HG03432 (cell line): ENCODE results near the gene ALS2CL.

Source experiments
- ATAC-seq: cut with Tn5 transposase; IDR thresholded peaks from one replicate; pipeline ENCODE4 v1.9.1; 2021; ENCODE audit warnings: mild to moderate bottlenecking, moderate library complexity; ENCODE audit not compliant: unreplicated experiment

The ALS2CL gene

DNA sequence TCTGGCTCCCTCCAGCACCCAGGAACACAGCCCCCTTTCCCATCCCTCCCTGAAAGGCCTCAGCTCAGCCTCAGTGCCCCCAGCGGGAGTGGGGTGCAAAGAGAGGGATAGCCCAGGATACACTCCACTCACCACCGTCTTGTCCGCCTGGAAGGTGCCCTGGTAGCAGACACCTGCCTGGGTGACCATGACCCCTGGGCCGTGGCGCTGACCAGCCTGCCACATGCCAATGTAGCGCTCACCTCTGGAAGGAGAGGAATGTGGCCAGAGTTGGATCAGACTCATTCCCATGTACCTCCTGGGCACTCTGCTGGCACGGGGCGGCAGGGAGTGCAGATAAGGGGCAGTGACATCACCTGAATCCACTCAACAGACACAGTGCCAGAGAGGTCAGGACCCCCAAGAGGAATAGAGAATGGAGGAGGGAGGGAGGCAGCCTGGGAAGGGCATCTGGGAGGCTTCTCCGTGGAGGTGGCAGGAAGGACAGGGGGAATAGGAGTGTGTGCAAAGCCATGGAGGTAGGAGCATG is 13.1 kb downstream of the ALS2CL start:
- ATAC-seq = no peak

DNA sequence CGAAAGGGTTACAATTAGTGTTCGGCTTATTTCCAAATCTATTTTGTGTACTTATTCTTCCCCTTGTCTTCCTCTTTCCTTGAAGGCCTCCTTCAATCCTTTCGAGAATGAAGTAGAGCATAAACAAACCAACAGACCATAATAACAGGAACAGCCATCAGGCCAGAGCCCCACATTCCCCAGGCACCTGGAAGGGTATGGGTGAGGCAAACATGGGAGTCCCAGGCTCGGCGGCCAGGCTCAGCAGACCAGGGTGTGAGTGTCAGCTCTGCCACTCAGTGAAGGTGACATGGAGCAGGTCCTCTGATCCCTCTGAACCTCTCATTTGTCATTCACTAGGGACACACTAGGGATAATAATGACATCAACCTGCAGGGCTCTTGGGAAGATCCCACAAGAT is 13.8 kb downstream of the ALS2CL start:
- ATAC-seq = no peak

DNA sequence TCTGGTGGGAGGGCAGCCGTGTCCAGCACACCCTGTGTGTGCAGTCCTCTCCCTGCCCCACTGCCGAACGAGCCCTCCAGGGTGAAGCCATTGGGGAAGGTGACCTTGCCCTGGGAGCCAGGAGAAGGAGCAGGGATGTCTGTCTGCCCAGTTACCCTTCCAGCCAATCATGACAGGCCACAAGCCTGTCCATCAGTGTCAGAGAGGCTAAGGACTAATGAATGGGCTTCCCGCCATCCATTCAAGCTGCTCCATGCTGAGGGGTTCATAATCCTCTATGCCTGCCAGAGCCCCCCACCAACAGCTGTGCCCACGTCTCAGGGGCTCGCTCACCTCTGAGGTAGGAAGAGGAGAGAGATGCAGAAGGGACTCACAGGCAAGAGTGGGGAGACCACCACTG is 15.2 kb downstream of the ALS2CL start:
- no peak for ATAC-seq

DNA sequence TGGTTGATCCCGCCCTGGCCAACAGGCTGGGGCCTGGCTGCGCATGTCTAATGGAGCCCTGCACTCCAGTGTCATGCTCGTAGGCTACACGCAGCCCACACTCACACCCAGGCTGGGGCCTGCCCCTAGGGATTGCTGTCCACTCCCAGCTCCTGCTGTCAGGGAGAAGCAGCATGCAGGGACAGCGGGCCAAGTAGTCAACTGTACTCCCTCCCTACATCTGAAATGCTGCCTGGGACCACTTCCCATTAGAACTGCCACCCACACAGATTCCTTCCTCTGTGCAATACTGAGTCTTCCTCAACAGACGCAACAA is 16.1 kb downstream of the ALS2CL start:
- ATAC-seq = no peak

DNA sequence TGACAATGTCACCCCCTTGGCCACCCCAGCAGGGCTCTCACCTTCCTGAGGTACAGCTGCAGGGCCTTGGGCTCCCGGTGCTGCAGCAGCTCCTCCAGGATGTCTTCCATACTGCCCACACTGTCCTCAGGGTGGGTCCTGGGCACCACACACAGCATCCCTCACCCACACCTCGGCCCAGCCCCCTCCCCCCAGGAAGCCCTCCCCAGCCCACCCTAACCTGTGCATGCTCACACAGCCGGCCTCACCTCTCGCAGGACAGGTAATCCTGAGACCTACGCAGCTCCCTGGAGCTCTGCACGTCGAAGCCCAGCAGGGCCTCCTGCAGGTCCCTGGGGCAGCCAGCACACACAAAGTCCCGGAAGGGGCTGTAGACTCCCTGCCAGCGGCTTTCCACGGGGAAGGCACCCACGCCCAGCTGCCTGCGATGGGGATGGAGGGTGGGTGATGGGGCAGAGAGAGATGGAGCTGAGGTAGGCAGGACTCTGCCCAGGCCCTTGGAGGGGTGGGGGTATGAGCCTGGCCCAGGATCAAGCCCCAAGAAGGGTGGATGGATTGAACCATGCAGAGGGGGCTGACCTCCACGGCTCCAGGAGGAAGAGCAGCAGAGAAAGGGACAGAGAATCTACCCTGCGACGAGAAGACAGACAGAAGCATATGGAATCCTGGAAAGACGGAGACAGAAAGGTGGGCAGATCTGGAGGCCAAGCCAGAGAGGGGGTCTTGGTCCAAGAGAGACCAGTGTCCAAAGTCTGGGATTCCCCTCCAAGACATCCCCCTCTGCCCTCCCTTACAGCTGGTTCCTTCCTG is 16.7 kb downstream of the ALS2CL start:
- no peak for ATAC-seq

DNA sequence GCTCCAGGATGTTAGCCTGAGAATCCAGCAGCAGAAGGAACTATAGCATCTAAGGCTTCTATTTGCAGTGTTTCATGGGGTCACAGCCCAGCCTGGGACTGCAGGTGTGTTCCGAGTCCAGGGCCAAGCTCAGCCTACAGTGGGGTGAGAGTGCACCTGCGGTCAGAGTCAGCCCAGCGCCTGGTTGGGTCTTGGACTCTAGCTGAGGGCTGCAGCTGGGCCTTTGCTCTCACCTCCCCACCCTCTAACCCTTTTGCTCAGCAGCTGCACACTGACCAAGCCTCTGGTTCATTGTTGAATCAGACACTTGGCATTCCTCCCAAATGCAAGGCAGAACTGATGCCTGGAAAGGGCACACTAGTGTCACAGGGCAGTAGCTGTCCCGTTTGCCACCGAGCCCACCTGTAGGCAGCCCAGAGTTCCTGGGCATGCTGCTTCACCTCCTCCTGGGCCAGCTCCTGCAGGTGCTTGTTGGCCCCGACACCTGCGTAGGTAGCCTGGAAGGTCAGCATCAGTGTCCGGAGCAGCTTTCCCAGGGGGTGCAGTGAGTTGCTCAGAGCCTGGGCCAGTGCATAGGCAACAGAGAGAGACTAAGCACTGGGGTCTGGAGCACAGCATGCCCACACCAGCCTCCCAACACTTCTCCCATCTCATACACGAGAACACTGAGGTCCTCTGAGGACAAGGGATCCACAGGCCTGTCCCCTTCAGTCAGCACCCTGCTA is 17.5 kb downstream of the ALS2CL start:
- ATAC-seq = no peak

DNA sequence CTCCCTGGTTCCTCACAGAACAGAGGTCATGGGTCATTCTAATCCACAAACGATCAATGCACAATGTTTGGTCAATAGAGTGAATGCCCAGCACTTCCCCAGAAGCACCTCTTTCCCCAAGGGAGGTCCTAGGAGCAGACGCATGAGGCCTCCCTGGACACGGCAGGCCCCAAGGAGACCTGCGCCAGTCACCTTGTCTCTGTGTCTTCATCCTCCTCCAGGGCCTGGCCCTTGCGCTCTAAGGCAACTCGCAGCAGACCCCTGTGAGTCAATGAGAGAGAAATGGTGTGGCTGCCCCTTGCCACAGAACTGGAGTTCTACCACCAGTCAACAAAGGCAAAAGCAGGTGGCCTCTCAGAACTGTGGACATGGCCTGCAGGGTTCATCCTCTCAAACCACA is 18.1 kb downstream of the ALS2CL start:
- no peak for ATAC-seq

DNA sequence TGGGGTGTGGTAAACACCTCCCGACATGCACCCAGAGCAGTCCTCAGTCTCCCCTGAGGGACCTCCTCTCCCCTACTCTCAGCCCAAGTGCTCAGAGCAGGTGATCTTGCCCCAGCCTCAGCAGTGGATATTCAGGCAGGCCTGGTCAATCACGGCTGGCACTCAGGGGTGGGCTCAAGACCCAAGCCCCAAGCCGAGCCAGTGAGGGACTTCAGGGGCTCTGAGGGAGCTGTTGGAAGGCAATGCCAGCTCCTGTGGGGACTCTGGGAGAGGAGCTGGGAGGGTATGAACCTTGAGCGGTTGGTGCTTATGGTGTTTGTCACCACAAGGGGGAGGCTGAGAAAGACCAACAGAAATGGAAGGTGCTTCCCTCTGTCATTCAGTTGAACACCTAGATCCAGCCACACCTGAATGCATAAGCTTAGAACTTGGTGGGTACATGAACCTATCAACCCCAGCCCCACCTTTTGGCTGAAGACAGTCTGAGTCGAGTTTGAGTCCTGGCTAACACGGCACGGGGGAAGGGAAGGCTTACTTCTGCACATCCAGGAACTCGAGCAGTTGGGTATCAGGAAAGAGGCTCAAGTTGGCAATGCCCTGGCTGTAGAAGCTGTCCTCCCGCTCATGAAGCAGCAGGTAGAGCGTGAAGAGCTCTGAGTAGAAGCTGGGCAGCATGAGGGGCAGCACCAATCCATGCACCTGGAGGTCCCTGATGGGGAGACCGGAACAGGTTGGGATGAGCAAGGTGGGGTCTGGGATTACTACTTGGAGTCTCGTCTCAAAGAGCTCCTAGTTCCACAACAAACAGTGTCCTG is 19.2 kb downstream of the ALS2CL start:
- no peak for ATAC-seq

DNA sequence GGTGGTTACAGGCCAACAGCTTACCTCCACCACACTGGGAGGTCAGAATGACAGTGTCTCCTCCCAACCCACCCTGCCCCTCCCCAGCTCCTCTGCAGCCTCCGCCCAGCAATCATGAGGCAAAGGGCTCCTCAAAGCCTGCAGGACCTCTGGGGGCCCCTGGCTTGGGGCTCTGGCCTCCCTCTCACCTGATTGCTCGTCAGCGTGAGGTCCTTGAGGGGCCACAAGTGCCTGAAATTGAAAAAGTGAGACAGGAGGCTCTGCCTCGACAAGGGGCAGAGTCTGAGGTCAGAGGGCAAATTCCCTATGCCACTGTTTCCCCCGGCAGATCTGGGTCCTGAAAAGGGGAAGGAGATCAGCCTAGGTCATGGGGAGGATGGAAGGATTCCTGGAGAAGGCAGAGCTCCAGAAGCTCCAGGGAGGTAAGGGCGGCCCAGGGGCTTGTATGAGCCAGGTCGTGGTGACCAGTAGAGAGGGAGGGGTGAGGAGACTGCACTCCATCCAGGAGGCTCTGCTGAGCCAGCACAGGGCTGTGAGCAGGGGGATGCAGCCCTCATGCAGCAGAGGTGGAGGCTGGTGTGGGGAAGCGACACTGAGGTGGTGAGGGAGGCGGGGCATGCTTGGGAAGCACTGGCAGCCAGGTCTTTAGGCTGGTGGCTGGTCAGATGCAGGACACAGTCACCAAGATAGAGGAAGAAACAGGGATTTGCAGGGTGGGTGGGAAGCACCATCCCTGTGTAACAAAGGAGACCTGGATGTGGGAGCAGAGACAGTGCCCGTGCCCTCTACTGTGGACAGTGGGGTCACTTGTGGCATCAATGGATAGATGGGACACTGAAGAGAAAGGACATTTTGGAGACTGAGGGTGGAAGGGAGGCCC is 20.1 kb downstream of the ALS2CL start:
- ATAC-seq = no peak

DNA sequence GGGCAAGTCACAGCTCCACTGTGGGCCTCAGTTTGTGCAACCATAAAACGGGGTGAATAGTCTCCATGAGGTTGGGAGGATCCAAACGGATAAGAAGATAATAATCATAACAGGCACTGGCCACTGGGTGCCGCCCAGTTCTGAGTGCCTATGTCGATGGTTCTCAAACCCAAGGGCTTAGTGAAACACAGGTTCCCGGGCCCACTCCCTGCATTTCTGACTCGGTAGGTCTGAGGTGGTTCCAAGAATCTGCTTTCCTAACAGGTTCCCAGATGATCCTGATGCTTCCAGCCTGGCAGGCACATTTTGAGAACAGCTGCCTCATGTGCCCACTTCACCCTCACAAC is 21.2 kb downstream of the ALS2CL start:
- ATAC-seq = no peak

DNA sequence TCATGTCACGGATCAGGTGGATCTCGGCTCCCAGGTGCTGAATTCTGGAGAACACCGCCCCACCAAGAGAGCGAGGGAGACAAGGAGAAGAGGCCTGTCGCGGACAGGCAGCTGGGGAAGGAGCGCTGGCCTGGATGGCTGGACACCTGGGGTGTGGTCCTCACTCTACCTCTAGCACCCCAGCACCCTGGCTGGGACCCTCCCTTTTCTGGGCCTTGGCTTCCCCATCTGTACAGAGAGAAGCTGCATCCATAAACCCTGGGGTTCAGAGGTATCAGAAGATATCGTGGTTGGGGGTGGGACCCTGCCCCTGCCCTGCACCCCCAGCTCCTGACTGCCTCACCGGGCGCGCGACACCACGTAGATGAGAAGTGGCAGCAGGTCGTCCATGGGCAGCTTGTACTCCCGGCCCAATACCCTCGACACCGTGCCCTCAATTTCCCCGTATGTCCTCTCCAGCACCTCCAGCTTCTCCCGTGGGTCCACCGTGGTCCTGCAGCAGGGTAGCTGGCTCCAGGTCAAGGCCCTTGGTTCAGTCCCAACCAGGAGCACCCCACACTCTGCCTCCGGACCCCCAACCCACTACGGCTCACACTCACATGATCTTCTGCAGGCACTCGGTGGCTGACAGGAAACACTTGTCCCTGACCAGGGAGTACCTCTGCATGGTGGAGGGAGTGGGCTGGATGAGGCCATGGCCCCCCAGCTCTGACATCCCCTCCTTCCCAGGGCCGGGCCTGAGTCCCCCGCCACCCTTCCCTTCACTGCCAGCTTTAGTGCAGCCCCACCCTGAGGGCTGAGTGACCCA is 21.7 kb downstream of the ALS2CL start:
- no peak for ATAC-seq

DNA sequence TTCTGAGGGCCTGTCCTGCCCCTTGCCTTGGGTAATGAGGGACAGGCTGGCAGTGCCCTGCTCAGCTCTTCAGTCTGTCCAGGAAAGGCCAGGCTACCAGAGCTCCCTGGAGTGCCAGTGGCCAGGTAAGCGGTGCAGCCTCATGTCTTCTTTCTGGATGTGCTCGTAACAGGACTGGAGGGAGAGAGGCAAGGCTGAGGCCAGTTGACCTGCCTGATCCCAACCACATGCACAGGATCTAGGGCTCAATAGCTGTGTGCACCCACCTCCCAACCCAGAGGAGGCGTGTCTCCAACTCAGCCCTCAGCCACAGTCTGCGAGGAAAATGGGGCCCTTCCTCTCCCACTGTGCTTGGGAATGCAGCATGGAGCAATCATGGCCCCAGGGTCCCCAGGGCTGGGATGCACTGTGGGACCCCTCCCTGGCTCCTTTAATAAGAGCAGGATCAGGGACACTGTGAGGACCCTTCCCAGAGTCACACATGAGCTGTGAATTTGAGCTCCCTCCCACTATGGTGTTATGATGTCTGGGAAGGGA is 22.5 kb downstream of the ALS2CL start:
- no peak for ATAC-seq

DNA sequence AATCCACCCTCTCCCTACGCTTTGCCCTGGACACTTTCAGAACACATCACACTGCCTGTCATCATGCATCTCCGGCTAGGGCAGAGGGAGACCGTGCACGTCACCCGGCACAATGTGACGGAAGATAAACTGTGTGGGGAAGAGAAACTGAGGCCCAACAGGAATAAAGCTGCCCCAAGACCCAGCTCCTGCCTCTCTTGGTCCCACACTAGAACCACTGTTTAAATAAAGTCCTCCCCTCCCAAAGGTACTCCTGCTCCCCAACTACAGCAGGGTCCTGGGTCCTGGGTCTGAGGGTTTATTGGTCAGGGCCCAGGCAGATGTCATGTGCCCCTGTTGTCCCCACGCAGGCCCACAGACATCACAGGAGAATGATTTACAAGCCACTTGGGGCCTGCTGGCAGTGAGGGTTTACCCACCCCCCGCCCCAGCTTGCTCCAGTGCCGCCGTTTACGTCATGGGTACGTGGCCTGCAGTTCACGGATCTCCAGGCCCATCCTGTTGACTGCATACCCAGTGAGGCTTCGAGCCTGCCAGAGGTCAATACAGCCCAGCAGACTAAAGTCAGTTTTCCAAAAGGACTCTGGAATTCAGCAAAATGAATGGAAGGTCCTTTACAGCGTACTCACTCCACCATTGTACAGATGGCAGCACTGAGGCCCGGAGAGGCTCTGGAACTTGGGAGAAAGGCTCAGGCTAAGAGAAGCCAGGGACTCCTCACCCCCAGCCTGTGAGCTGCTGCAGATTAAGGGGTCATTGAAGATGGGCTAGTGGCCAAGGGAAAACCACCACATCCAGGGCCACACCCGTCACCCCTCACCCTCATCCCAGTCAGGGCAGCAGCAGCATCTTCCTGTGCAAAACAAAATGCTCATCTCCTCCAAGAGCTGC is 23.2 kb downstream of the ALS2CL start:
- no peak for ATAC-seq

DNA sequence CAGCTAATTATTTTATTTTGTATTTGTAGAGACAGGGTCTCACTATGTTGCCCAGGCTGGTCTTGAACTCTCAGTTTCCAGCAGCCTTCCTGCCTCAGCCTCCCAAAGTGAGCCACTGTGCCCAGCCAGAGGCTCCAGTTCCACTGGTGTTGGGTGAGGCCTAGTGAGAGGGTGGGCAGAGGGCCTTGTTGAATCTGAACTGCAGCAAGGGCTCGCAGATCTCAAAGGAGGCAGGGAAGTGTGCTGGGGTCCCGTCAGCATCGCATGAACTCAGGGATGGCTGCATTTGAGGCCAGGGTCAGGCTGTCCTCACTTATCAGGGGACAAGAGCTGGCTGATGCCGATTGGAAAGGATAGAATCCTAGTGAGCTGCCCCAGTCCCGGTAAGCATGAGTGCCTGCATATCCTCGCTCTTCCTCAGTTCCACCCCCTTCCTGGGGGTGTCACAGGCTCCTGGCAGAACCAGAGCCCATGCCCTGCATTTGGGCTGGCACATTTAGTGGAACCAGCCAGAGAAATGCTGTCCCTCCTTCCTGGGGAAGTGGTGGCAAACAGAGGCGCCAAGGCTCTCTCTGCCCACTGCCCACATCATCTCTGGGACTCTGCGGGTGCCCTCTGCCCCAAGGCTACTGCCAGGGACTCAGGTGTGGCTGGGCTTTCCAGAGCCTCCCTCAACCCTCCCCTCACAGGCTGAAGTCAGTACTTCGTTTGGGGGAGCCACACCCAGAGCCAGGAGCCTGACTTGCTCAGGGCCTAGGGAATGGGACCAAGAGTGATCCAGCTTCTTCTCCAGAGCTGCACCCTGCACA is 24.1 kb downstream of the ALS2CL start:
- ATAC-seq = no peak

DNA sequence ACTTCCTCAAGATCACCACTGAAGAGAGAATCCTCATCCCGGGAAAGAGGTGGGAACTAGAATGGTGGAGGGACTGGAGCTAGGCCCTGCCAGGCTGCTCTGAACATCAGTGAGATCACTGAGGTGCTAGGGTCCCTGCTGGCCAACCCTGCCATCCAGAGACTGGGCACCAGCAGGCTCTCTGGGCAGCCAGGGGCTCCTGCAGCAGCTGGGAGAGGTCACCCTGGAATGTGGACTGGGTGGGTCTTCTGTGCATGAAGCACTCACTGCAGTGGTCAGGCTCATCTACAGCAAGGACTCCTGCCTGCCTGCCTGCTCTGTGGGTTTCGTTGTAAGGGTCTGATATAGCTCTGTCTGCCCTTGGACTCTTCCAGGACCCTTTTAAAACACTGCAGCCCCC is 24.9 kb downstream of the ALS2CL start:
- ATAC-seq = no peak

DNA sequence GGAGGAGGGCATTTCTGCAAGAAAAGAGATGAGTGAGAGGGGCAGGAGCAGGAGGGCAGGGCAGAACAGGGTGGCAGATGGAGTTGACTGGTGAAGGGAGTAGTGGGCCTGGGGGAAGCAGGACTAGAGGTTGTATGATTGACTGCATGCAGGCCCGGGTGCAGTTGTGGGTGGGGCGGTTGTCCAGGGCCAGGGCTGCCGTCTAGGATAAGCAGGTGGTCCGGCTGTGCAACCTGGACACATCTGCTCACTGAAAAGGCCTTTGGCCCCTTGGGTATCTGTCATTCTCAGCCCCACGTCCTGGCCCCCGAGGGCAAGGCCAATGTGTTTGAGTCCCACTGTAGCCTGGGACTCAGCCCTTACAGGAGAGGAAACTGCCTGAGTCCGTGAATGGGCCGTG is 25.4 kb downstream of the ALS2CL start:
- no peak for ATAC-seq

DNA sequence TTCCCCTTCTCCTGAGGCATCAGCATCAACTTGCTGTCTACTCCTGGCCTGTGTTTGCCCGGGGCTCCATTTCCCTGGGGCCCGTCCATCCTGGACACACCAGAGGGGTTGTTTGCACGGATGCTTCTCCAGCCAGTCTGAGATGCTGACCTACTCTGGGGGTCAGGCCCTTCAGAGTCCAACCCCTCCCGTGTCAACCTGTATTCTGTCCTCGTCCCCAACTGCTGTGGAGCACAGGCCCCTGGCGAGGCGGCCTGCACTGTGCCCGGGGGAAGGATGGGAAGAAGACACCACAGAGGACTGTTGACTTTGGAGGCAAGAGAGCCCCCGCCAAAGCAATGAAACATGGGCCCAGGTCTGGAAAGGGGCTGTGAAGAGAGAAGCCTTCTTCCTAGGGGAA is 25.8 kb downstream of the ALS2CL start:
- ATAC-seq = no peak
